ENCODE data around the gene CHD6.

The CHD6 gene

GRCh38 chr20:41418031-41418430, 200.1 kb downstream of the CHD6 start:
- DNase-seq, result no peak

DNA sequence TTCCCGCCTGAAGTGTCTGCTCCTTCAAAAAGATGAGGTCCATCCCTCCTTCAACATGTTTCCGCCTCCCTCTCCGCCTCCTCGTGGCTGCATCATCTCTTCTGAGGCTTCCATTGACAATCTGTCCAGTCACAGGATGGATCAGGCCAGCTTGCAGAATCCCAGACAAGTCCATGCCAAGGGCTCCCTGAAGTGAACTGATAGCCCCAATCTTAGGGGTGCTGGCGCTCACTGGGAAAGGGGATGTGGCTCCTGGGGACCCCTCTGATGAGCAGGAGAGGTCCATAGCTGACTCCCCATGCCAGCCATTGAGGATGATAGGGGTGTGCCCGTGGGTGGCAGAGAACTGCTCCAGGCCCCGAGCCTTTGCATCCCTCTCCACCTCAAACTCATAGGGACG, 203.0 kb downstream of the CHD6 start:
- DNase-seq, result no peak

GRCh38 chr20:41413169-41413568, 205.0 kb downstream of the CHD6 start:
- no peak for DNase-seq

- no peak for DNase-seq
These were observed 205.7 kb downstream of the CHD6 start for GRCh38 chr20:41412324-41413120.

GRCh38 chr20:41411391-41411847, 206.8 kb downstream of the CHD6 start:
- peak; percentile 8 for DNase-seq

DNA sequence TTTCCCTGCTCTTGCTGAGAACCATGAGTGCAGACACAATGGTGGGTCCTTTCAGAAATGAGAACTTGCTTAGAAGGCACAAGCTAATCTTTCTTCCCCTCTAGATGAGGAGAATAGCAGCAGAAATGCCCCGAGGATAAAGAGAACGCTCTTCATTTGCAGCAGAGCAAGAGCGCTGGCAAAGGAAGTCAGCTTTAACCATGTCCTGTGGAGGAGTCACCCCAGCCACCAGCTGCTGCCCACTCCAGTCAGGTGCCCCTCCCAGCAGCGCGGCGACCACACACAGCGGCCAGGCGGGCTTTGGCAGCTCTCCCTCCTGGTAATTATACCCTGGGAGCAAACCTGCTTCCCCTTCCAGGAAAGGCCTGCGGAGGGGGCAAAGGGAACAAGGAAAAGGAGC, 209.2 kb downstream of the CHD6 start:
- no peak for DNase-seq

- DNase-seq, result no peak
These were observed 209.9 kb downstream of the CHD6 start for GRCh38 chr20:41408156-41408794.

DNA sequence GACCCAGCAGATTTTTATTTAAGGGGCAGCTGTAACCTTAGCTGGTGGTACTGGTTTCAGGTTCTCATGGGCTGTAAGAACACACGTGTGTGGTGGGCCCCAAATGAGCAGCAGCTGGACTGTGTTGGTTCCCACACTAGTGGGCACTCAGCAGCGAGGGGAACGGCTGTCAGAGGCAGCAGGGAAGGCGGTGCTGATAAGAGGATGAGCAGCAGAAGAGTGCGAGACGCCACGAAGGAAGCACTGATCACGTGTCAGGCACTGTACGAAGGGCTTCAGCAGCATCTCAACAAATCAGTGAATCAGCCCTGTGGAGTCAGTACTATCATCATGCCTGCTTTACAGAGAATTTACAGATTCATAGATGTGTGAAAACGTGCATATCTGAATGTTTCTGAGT, 210.6 kb downstream of the CHD6 start:
- no peak for DNase-seq

DNA sequence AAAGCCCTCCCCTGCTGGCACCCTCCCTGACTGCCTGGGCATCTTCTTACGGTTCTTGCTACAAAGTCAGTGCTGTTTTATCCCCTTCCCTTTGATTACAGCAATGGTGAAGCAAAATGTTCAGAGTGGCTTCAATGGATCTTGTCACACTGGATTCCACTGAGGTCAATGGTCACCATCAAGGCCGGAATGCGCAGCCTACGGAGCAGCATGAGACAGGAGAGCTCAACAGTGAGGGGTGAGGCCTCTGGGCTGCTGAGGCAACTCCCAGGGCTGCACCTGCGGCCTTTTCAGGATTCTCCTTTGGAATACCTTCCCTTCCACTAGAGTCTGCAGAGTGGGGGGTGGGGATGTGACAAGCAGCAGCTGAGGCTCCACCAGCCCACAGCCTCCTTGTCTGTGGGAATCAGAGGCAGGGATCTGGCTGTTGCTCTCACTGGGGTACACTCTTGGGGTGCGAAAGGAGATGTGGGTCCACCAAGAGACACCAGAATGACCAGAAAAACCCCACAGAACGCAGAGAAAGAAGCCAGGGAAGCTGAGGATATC, 211.2 kb downstream of the CHD6 start:
- DNase-seq, result no peak

DNA sequence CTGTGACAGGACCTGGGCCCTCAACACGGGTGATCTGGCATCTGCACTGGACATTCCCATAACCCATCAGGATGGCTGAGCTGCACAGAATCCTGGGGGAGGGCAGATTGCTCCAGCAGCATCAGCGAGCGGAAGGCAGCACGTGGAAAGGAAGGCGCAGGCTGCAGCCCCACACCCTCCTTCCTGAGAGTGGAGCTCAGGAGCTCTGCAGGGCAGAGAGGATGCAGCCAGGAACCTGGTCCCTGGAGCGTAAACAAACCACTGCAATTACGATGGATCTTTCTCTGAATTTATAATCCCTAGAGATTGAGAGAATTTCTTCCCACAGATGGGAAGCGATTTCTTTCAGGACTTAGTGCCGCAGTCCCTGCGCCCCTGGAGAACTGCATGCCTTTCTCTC, 211.8 kb downstream of the CHD6 start:
- DNase-seq, result no peak

DNA sequence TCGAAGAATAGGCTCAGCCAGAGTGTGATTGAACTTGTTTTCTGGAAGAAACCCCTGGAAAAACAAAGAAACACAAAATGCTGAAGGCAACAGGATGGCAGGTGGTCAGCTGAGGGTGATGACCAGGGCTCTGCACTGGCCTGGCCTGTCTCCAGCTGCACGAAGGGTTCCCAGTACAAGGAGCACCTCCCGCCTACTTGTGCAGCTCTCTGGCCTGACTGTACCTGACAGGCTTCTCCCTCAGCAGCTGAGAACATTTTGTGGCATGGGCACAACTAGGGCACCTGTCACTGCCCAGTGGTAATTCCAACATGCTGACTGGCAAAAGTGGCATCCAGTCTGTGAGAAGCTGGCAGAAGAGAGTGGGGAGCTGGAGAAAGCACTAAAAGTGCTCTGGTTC, 212.7 kb downstream of the CHD6 start:
- DNase-seq, result no peak

DNA sequence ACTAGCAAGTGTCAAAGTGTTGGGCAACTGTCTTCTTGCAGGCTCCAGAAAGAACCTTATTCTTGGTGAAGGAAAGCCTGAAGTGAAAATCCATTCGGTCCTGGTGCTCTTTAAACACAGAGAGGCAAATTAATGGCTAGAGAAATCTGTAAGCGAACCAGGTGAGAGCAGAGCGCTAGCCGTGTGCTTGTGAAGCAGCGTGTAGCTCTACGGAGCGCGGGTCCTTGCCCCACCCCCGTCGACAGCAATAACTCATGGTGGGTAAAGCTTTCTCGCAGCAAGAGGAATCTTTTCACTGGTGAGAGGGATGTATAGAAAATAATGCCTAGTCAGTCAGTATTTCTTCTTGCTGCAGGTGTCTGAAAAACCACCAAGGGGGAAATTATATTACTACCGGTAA, 214.6 kb downstream of the CHD6 start:
- DNase-seq, result no peak

GRCh38 chr20:41398408-41398807, 219.8 kb downstream of the CHD6 start:
- DNase-seq, result no peak

DNA sequence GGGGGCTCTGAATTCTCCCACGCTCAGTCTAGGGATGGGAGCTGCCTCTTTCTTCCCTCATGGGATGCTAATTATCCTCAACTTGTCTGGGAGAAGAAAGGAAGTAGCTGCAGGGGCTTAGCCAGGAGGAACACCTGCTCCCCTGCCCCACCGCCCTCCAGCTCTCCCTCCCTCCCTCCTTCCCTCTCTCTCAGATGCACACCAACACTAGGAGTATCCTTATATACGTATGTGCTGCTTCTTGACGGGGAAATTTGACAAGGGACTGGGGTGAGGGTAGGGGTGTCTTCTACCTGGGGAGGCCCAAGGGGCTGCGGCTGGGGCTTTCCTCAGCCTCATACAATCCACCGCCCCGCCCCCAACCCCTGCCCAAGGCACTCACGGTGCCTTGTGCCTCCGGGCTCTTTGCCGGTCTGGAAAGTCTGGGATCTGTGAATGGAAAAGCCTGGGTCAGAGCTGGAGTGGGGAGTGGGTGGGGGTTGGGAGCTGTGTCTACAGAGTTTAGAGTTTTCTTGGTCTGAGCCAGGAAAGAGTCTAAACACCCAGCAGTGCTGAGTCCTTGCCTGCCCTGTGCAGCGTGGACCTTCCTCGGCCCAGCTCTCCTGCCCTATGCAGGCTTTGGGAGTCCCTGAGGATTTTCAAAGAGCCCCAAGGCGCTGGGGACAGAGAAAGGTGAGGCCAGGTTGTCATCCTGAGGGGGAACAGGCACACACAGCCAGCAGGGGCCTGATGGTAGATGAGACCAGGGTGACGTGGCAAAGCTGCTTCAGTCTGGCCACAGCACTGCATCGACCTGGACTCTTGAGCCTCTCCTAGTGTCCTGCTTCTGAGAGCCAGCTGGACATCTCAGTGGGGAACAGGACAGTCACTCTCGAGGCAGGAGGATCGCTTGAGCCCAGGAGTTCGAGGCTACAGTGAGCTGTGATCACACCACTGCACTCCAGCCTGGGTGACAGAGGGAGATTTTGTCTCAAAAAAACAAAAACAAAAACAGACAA, 222.2 kb downstream of the CHD6 start:
- no peak for DNase-seq

DNA sequence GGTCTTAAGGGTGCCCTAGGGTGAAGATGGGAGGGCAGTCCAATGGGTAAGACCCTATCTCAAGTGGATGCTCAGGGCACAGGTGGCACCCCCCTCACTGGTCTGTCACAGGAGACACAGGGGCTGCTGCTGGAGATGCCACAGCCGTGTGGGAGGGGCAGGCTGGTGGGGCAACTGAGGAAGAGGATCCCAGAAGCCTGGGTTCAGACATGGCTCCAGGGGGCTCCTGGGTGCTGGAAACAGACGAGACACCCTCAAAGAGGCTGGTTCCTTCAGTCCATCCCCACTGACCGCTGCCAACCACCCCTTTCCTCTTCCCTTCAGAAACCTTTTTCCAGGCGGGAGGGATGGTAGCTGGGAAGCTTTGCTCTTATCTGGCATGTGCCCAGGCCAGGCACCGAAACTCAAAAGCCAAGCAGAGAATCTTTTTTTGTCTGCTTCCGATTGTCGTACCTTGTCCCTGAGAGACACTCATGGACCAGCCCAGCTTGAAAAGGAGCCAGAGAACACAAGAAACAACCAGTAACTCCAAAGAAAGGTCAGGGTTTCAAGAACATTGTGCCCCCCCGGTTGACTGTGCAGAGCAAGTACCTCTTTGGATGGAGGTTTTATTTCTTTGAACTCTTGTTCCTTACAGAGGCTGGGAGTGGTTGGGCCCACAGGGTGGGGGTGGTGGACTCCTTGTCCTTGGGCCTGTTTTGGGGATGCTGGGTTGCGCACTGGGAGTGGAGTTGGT, 223.1 kb downstream of the CHD6 start:
- no peak for DNase-seq

DNA sequence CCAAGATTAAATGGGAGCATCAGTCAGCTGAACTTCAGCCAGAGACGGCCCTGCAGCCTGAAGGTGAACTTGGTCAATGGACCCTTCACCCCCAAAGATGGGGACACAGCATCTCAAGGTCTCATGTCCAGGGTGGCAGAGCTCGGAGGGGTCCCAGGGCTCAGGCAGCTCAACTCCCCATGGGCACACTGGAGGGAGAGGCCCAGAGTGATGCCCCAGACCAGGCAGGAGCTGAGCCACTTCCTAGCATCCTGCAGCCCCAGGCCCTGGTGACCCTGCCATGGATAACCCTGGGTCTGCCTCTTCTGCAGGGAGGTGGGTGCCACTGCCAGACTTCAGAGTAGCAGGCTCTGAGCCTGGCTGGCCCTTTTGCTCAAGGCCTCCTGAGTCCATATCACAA, 224.1 kb downstream of the CHD6 start:
- DNase-seq, result no peak

- no peak for DNase-seq
These were observed 224.5 kb downstream of the CHD6 start for GRCh38 chr20:41393705-41394066.

DNA sequence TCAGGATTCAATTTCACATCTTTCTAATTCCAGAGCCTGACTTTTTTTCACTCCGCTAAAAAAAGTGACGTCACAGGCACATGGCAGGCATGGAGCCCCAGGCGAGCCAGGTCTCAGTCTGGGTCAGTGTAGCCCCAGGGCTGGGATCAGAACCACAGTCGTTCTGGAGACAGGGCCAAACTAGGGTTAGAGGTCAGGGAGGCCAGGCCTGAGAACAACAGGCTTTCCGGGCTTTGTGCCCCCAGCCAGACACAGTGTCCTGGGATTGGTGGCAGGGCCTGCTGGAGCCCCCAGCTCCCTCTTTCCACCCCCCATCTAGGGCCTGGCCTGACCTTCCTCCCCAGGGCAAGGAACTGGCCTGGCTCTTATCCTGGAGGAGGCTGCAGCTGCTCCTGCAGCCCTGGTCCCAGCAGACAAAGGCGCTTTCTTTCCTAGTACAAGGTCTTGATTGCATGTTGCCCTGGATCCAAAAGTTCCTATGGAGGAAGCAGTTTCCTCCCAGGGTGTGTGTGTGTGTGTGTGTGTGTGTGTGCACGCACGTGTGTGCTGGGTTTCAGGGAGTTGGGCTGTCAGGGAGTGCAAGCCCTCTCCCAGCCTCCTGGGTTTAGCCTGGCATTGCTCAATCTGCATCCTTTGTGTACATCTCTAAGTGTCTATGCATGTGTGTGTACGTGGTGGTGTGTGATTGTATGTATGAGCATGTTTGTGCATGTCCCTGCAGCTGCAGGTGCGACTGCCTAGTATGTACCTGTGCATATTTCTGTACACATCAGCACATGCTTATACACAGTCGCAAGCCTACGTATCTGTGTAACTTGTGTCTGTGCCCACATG, 225.1 kb downstream of the CHD6 start:
- no peak for DNase-seq

GRCh38 chr20:41392295-41392694, 225.9 kb downstream of the CHD6 start:
- DNase-seq, result no peak

GRCh38 chr20:41391587-41392001, 226.6 kb downstream of the CHD6 start:
- DNase-seq, result no peak

- DNase-seq, result no peak
These were observed 227.3 kb downstream of the CHD6 start for GRCh38 chr20:41390889-41391288.

All from NCI-H1694 treated with DMSO at 0.1 percent for 48 hours (cell line).